ENCODE results near the gene BTBD16.

GRCh38 chr10:122277526-122278136 lies 6.5 kb downstream of the BTBD16 start:
- no peak for TF ChIP-seq POLR2A (IDR thresholded peaks at IDR 0.05; ENCODE audit: low read depth, low read length)
- TF ChIP-seq POLR2AphosphoS5 (IDR thresholded peaks at IDR 0.05; ENCODE audit: low read depth, low read length): no peak
- TF ChIP-seq SPI1 (IDR thresholded peaks at IDR 0.05; ENCODE audit: low read depth, low read length): no peak
